ENCODE measurements around the gene CLSTN3. TPM values are rescaled to one million over a fixed set of nuclear protein-coding genes. Genes with fewer than 3 reads are reported as not detected.
A peak's percentile ranks its signal among the peaks of the same experiment; 100 is the strongest.

Gene CLSTN3
- total and polyA plus RNA-seq, 4 donors, result 30.8 to 74.2 (median 37.0) TPM

DNA sequence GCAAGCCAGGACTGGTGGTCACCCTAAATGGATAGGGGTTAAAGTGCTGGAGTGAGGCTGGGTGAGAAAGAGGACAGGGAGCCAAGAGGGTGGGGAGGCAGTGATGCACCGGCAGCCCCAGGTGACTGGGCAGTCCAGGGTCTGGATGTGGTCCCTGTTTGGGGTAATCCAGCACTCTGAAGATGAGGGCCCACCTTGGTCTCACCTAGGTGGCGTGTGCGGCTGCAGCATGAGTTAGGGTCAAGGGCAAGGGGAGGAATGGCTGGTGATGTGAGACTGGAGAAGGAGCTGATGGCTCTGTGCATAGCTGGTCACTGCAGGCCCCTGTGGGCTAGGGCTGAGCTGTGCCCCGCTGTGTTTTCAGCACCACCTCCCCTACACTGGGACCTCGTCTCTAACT, 19.5 kb upstream of the CLSTN3 start:
- DNase-seq (no peak), ATAC-seq (ENCODE audit: insufficient read depth, low FRiP score) (no peak)
- 94% methylated on average over 5 of the region's 5 CpGs for WGBS, 2 donors
- H3K36me3 ChIP-seq (ENCODE audit: control insufficient read depth in 4 of 4, insufficient read depth in 4 of 4, low read length in 4 of 4), result no peaks in the 10 kb centered on the region
- H3K27ac ChIP-seq (ENCODE audit: low read depth in 1 of 2, low read length in 1 of 2), result no peak overlapping the region
- no peak overlapping the region for H3K4me3 ChIP-seq
- no peak overlapping the region for H3K9ac ChIP-seq (ENCODE audit: insufficient read depth in 1 of 2, low read length in 2 of 2)
- H3K27me3 ChIP-seq (ENCODE audit: control insufficient read depth in 3 of 3, insufficient read depth in 3 of 3, low read length in 2 of 3), result no peaks in the 10 kb centered on the region
- H3K4me1 ChIP-seq (ENCODE audit: control insufficient read depth in 5 of 5, insufficient read depth in 5 of 5, low read length in 5 of 5), result peaks cover 0 to 12% (median 5%) of the 10 kb centered on the region in 5 donors
- H3K9me3 ChIP-seq (ENCODE audit: control insufficient read depth in 4 of 4, insufficient read depth in 3 of 4, low read length in 3 of 4), result no peaks in the 10 kb centered on the region
- TF ChIP-seq, protein P1, sequence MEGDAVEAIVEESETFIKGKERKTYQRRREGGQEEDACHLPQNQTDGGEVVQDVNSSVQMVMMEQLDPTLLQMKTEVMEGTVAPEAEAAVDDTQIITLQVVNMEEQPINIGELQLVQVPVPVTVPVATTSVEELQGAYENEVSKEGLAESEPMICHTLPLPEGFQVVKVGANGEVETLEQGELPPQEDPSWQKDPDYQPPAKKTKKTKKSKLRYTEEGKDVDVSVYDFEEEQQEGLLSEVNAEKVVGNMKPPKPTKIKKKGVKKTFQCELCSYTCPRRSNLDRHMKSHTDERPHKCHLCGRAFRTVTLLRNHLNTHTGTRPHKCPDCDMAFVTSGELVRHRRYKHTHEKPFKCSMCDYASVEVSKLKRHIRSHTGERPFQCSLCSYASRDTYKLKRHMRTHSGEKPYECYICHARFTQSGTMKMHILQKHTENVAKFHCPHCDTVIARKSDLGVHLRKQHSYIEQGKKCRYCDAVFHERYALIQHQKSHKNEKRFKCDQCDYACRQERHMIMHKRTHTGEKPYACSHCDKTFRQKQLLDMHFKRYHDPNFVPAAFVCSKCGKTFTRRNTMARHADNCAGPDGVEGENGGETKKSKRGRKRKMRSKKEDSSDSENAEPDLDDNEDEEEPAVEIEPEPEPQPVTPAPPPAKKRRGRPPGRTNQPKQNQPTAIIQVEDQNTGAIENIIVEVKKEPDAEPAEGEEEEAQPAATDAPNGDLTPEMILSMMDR (IDR thresholded peaks at IDR 0.05; ENCODE audit: control extremely low read depth, extremely low read depth), result no peak

DNA sequence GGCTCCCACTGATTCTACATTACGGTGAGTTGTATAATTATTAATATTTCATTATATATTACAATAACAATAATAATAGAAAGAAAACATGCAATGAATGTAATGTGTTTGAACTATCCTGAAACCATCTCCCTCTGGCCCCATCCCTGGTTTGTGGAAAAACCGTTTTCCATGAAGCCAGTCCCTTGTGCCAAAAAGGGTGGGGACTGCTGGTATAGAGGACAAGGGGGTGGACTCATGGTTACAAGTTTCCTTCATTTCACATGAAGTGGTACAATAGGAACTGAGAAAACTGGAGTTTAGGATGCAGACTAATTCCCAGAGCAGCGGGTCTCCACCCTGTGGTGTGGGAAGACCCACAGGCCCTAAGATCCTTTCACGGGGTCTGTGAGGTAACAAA, 18.1 kb upstream of the CLSTN3 start:
- H3K36me3 ChIP-seq (ENCODE audit: control insufficient read depth in 4 of 4, insufficient read depth in 4 of 4, low read length in 4 of 4), result peaks cover 0 to 2% (median 0%) of the 10 kb centered on the region in 4 donors
- ATAC-seq (ENCODE audit: insufficient read depth, low FRiP score) (no peak), DNase-seq (peak in 2 of 3 donors; percentile 48 to 50)
- H3K27me3 ChIP-seq (ENCODE audit: control insufficient read depth in 3 of 3, insufficient read depth in 3 of 3, low read length in 2 of 3), result no peaks in the 10 kb centered on the region
- no peak overlapping the region for H3K27ac ChIP-seq (ENCODE audit: low read depth in 1 of 2, low read length in 1 of 2)
- no peak overlapping the region for H3K9ac ChIP-seq (ENCODE audit: insufficient read depth in 1 of 2, low read length in 2 of 2)
- no peaks in the 10 kb centered on the region for H3K9me3 ChIP-seq (ENCODE audit: control insufficient read depth in 4 of 4, insufficient read depth in 3 of 4, low read length in 3 of 4)
- no peak overlapping the region for H3K4me3 ChIP-seq
- peaks cover 0 to 12% (median 5%) of the 10 kb centered on the region in 5 donors for H3K4me1 ChIP-seq (ENCODE audit: control insufficient read depth in 5 of 5, insufficient read depth in 5 of 5, low read length in 5 of 5)
- TF ChIP-seq, protein P1 (IDR thresholded peaks at IDR 0.05; ENCODE audit: control extremely low read depth, extremely low read depth), result no peak
- whole genome bisulfite sequencing, 2 donors, result 83 to 93% methylated on average over 4 of the region's 4 CpGs

DNA sequence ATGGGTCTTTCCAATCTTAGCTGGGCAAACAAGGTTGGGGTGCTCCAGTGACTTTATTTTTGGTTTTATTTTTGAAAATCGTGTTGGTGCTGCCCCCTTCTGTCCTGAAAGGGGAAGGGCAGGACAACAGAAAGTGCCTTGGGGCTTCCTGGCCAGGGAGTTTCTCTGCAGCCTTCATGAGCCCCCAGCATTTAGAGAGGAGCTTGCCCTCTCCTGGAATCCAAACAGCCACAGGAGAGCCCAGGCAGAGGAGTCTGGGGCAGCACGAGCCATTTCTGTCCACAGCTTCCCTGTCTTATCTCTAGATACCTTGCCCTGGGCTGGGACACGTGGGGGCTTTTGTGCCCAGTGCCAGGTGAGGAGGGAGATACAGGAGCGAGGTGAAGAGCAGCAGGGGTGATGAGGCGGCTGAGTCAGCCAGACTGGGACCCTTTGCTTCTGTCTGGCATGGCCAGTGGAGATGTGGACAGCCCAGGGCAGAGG, 16.7 kb upstream of the CLSTN3 start:
- Histone ChIP-seq H3K36me3 (ENCODE audit: control insufficient read depth in 4 of 4, insufficient read depth in 4 of 4, low read length in 4 of 4) (peaks cover 0 to 2% (median 0%) of the 10 kb centered on the region in 4 donors), H3K9ac (ENCODE audit: insufficient read depth in 1 of 2, low read length in 2 of 2) (no peak overlapping the region), H3K4me3 (no peak overlapping the region), H3K4me1 (ENCODE audit: control insufficient read depth in 5 of 5, insufficient read depth in 5 of 5, low read length in 5 of 5) (peaks cover 0 to 8% (median 4%) of the 10 kb centered on the region in 5 donors), H3K9me3 (ENCODE audit: control insufficient read depth in 4 of 4, insufficient read depth in 3 of 4, low read length in 3 of 4) (no peaks in the 10 kb centered on the region), H3K27ac (ENCODE audit: low read depth in 1 of 2, low read length in 1 of 2) (no peak overlapping the region), H3K27me3 (ENCODE audit: control insufficient read depth in 3 of 3, insufficient read depth in 3 of 3, low read length in 2 of 3) (no peaks in the 10 kb centered on the region)
- 51 to 63% methylated on average over 5 of the region's 5 CpGs for WGBS, 2 donors
- TF ChIP-seq, protein P1 (IDR thresholded peaks at IDR 0.05; ENCODE audit: control extremely low read depth, extremely low read depth), result peak; percentile 80
- no peak for ATAC-seq (ENCODE audit: insufficient read depth, low FRiP score)
- DNase-seq, result peak in 2 of 3 donors; percentile 62 to 65

DNA sequence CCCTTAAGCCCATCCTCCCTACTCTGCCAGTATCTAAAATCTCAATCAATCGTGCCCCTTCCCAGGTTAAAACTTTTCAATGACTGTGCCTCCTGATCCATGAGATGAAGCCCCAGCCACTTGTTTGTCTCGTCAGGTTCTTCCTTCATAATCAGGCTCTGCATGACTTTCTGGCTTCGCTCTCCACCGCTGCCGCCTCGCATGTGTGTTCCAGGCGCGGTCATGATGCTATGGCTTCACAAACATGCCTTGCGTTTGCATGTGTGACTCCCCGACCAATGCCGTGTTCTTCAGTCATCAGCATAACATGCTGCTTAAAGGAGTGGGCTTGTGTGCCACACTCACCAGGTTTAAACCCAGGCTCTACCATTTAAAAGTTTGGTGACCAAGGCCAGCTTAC, 16.2 kb upstream of the CLSTN3 start:
- no peak overlapping the region for H3K27ac ChIP-seq (ENCODE audit: low read depth in 1 of 2, low read length in 1 of 2)
- DNase-seq, result no peak

More for the DNA sequence above, 16.2 kb upstream of the CLSTN3 start:
- Histone ChIP-seq H3K9ac (ENCODE audit: insufficient read depth in 1 of 2, low read length in 2 of 2) (no peak overlapping the region), H3K36me3 (ENCODE audit: control insufficient read depth in 4 of 4, insufficient read depth in 4 of 4, low read length in 4 of 4) (peaks cover 0 to 2% (median 0%) of the 10 kb centered on the region in 4 donors), H3K4me1 (ENCODE audit: control insufficient read depth in 5 of 5, insufficient read depth in 5 of 5, low read length in 5 of 5) (peaks cover 0 to 8% (median 4%) of the 10 kb centered on the region in 5 donors), H3K9me3 (ENCODE audit: control insufficient read depth in 4 of 4, insufficient read depth in 3 of 4, low read length in 3 of 4) (no peaks in the 10 kb centered on the region), H3K27me3 (ENCODE audit: control insufficient read depth in 3 of 3, insufficient read depth in 3 of 3, low read length in 2 of 3) (no peaks in the 10 kb centered on the region), H3K4me3 (no peak overlapping the region)
- TF ChIP-seq, protein P1 (IDR thresholded peaks at IDR 0.05; ENCODE audit: control extremely low read depth, extremely low read depth), result no peak
- WGBS, 2 donors, result 91 to 96% methylated on average over 11 of the region's 11 CpGs
- ATAC-seq (ENCODE audit: insufficient read depth, low FRiP score), result no peak

All from lung (tissue), 12 donors.